Loucy (cell line): ENCODE data around the gene DLGAP1.

Experiments used
- EZH2phosphoT487 ChIP-seq: fragments of 200-600 bp; IDR thresholded peaks from 2 replicates; pipeline ENCODE4 v1.6.1; 2018; ENCODE audit warnings: antibody characterized with exemption, mild to moderate bottlenecking, moderate library complexity, borderline replicate concordance
- TF ChIP-seq, protein P1 (sequence below): fragments of 200-600 bp; sonication (generic); conservative IDR thresholded peaks from 2 replicates; pipeline ENCODE4 v1.5.1; 2014; ENCODE audit warnings: mild to moderate bottlenecking, antibody characterized with exemption, low read length

DNA sequence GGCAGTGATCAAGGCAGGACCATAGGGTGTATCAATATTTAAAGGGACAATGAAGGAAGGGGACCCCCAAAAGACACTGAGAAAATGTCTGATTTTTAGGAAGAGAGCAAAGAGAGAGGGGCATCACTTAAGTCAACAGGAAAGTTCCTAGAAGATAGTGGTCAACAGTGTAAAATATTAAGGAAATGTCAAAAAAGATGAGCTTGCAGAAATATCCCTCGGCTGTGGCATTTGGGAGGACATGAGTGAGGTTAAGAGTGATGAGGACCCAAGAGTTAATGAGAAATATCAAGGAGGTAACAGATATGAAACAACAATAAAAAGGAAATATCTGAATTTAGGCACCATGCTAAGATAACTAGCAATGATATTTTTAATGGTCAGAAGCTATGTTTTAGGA is 665.6 kb downstream of the DLGAP1 start:
- TF ChIP-seq, protein P1, sequence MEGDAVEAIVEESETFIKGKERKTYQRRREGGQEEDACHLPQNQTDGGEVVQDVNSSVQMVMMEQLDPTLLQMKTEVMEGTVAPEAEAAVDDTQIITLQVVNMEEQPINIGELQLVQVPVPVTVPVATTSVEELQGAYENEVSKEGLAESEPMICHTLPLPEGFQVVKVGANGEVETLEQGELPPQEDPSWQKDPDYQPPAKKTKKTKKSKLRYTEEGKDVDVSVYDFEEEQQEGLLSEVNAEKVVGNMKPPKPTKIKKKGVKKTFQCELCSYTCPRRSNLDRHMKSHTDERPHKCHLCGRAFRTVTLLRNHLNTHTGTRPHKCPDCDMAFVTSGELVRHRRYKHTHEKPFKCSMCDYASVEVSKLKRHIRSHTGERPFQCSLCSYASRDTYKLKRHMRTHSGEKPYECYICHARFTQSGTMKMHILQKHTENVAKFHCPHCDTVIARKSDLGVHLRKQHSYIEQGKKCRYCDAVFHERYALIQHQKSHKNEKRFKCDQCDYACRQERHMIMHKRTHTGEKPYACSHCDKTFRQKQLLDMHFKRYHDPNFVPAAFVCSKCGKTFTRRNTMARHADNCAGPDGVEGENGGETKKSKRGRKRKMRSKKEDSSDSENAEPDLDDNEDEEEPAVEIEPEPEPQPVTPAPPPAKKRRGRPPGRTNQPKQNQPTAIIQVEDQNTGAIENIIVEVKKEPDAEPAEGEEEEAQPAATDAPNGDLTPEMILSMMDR = no peak
- TF ChIP-seq EZH2phosphoT487 = no peak
